Stimulated activated CD4-positive, alpha-beta T cell treated with anti-CD3 and anti-CD28 coated beads, Interleukin-12 subunit alpha, Interleukin-12 subunit beta, amount 100 ng/mL, for 4 hours (primary cell): Measurements from ENCODE around the gene PIP5K1C.
"Not testable (repeated sequence)": the region's sequence is repeated elsewhere in the genome, so short reads cannot be mapped to it uniquely, and the experiment has no call there.

Experiments used
- DNase-seq: peaks from one replicate; pipeline ENCODE4 v3.0.0-alpha.2; 2020

The PIP5K1C gene

GRCh38 chr19:3659746-3660112 is 40.5 kb downstream of the PIP5K1C start:
- no peak for DNase-seq

DNA sequence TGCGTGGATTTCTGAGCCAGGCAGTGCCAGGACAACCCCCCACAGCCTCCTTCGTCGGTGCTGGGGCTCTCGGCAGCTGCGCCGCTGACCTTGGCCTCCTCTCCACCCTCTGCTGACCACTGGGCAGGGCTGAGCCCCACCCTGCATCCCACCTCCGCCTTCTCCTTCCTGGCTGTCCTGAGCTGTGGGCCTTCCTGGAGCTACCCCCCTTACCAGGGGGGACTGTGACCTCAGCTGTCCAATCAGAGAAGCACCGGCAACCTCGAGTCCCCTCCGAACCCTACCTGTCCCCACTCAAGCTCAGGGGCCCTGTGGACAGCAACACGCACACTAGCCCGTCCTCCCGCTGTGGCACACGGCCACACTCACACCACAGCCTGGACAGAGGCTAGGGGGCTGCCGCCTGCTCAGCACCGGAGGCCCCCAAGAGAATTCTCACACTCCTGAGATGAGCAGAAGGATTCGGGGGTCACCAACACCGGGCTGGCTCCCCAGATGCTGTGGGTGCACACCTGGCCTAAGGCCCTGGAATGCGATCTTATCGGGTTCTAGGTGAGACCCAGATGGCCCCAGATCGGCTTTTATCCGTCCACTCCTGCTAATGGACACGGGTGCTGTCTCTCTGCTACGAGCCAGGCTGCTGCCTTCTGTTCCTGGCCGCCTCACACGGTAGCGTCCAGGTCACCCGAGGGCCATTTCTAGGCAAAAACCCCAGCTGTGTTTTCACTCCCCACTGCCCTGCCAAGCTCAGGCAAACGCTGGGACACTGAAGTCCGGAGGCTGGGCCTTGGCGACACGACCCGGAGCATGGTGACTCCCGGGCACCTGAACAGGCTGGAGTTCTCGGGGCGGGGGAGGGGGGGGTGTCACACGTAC is 41.2 kb downstream of the PIP5K1C start:
- no peak for DNase-seq

DNA sequence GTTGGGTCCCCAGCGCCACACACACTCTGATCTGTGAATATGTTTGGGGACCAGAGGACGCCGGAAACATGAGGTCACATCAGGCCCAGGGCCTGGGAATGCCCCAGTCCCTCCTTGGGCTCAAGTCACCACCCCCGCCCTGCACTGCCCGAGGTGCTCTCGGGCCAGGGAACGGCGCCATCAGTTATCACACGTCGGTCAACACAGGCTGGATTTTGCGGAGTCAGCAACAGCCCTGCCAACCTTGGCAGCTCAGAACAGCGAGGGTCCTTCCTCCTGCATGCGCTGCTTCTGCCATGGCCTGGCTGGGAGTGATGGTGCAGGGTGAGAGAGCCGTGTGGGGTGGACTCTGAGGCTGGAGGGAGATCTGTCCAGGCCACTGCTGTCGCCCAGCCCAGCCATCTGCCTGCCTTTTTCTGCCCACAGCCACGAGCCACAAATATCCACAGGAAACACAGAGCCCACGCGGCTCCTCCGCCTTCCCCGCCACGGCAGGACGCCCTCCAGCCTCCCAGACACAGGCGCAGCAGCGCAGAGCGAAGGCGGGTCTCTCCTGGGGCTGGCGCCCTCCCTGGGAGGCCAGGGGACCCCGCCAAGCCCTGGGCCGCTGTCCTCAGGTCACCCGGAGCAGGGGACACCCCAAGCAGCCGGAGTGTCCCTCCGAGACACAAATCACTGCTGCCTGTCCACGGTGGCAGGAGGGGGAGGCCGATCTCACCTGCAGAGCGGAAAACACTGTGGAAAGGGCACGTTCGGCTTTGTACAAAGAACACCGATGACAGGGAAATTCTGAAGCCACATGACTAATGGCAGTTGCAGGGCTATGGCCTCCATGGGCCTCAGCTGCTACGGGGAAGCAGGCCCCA is 42.0 kb downstream of the PIP5K1C start:
- no peak for DNase-seq

DNA sequence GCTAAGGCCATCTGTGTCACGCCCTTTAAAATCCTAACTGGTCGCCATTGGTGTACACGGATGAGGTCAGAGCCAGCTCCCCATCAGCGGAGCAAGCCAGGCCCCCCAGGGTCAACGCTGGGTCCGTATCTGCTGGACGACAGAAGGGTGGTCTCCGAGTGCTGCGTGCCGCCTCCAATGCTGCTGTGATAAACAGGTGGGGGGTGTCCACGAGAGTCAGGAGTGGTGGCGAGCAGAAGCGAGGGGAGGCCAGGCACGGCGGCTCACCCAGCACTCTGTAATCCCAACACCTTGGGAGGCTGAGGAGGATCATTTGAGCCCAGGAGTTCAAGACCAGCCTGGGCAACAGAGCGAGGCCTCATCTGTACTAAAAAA is 42.9 kb downstream of the PIP5K1C start:
- no peak for DNase-seq

GRCh38 chr19:3656747-3657394 is 43.4 kb downstream of the PIP5K1C start:
- no peak for DNase-seq

GRCh38 chr19:3656073-3656746 is 44.1 kb downstream of the PIP5K1C start:
- DNase-seq, result no peak

DNA sequence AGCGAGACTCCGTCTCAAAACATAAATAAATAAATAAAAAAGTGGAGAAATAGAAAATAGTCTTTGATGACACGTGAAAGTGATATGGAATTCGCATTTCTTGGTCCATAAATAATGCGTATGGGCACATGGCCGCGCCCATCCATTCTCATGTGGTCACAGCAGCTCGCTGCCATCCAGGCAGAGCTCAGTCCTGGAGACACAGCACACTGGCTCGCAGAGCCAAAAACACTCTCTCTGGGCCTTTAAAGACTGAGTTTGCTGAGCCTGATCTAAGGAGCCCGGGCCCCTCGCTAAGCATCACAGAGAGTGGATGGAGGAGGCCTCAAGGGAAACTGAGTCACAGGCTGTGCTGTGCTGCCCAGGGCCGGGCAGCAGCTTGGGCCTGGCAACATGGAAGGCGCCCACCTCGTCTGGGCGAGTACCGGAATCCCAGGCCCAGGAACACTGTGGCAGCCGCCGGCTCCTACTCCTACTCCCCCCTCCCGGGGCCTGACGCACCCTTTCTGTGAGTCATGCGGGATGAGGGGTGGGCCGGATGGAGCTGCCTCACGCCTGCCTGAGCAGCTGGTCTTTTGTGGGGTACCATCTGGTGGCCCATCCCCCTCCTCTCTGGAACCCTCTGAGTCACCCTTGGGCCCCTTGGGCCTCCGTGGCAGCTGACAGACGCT is 44.7 kb downstream of the PIP5K1C start:
- no peak for DNase-seq

GRCh38 chr19:3653865-3654513 is 46.3 kb downstream of the PIP5K1C start:
- no peak for DNase-seq

GRCh38 chr19:3653081-3653795 is 47.0 kb downstream of the PIP5K1C start:
- no peak for DNase-seq

GRCh38 chr19:3652422-3652821 is 47.8 kb downstream of the PIP5K1C start:
- no peak for DNase-seq

- DNase-seq, result no peak
Observed at GRCh38 chr19:3651684-3652083, 48.6 kb downstream of the PIP5K1C start.

DNA sequence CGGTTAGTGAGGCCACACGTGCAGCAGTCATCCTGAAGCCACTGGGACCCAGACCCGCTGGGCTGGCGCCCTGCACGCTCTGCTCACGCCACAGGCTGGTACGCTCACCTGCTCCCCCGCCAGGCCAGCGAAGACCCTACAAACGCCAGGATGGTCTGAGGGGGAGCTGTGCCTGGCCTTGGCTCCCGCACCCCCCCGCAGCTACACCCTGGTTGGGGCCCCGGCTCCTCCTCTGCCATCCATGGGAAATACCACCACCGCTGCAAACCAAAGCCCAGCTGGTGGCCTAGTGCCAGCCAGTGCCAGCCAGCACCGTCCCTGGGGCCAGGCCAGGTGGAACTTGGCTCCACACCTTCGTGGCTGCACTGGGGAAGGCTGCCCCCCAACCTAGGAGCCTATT is 50.4 kb downstream of the PIP5K1C start:
- no peak for DNase-seq

GRCh38 chr19:3648037-3648905 is 52.0 kb downstream of the PIP5K1C start:
- no peak for DNase-seq

- not testable (repeated sequence) for DNase-seq
Observed at GRCh38 chr19:3647102-3647501, 53.2 kb downstream of the PIP5K1C start.

GRCh38 chr19:3646336-3647092 is 53.8 kb downstream of the PIP5K1C start:
- DNase-seq, result no peak

DNA sequence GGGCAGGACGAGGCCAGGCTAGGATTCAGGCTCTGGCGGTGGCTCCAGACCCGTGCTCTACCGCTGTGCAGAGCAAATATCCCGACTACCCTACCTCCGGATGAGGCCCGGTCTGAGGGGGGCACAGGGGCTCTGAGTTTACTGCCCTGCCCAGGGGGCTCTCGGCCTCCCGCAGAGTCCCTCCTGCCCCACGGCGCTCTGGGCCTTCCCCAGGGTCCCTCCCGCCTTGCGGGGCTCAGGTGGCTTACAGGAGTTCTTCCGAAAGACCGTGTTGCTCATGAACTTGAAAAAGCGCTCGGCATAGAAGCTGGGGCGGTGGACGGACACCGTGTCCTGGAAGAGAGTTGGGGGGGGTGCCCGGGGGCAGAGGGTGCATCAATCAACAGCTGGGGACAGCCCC is 54.5 kb downstream of the PIP5K1C start:
- no peak for DNase-seq

DNA sequence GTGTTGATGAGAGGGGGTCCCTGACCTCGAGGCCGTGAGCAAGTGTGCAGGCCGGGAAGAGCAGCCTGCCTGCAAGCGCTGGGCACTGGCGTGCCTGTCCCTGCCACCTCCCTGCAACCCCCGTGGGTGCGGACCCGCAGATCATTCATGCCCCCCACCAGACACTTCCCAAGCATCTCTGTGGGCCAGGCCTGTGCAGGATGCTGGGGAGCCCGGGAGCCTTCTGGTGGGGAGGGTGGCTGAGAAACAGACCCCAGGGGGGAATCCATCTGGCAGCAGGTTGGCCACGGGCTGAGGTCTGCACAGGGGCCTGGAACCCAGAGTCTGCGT is 55.2 kb downstream of the PIP5K1C start:
- no peak for DNase-seq

DNA sequence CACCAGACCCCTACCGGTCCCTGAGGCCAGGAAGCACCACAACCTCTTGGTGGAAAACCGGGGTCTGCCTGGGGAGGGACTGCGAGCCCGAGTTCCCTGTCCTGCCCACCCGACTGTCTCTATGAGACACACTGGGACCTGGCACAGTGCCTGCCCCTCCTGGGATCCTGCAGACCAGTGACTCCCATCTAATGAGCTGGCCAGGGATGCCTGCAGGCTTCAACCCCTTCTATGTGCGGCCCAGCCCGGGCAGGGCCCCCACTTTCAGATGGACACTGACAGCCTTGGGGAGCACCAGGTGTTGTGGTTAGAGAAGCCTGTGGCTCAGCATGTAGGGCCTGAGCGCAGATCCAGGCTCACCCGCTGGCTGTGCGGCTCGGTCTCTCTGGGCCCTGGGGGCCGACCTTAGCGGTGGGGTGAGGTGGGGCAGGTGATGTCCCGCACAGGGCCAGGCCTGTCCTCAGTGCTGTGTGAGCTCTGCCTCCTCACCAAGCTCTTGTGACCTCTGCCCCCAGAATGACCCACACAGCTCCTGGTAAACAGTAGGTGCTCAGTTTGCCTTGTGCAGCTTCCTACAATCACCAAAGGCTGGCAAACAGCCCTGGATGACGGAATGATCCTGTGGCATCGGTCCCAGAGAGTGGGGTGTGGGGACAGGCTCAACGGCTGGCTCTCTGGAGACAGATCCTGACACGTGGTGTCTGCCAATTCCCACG is 55.8 kb downstream of the PIP5K1C start:
- DNase-seq, result no peak
